Fibroblast of the aortic adventitia (primary cell): Measurements from ENCODE around the gene SPEM2. TPM values are rescaled to one million over a fixed set of nuclear protein-coding genes. Genes with fewer than 3 reads are reported as not detected.
A peak's percentile ranks its signal among the peaks of the same experiment; 100 is the strongest.

Source experiments
- DNase-seq: peaks from one replicate; pipeline ENCODE4 v3.0.0-alpha.2; 2010; ENCODE audit warnings: low read depth
- H3K4me3 ChIP-seq: 2 replicates; pipeline ENCODE4 v1.5.1; 2011; ENCODE audit warnings: low read depth, mild to moderate bottlenecking, control low read depth, low read length, moderate library complexity
- total RNA-seq: library from RNA; depleted of rRNA; stranded (reverse); fragments of >200 nt; gene quantifications from 2 replicates; pipeline ENCODE4 v1.2.3, GENCODE V29; 2012; ENCODE audit warnings: low replicate concordance
- TF ChIP-seq, protein P1 (sequence below): IDR thresholded peaks from 2 replicates; pipeline ENCODE4 v1.5.1; 2011; ENCODE audit warnings: mild to moderate bottlenecking, low read length, control low read depth, inconsistent platforms; ENCODE audit not compliant: insufficient read depth

Gene SPEM2
- total RNA-seq, result not detected in 2 replicates

DNA sequence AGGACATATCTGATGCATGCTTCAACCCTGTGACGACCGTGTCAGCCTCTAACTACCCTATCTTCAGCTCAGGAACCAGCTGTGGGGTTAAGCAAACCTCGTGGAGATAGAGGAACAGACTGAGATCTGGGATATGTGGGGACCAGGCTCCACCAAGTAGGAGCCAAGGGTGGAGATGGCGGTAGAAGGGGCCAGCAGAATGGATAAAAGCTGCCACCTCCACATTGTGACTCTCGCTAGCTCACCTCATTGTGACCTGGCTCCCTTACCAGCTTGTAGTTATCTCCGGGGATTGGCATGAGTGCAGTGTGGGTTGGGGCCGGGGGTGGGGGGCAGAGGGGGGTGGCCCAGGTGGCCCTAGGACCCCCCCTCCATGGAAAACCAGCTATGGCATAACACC is at the start of gene SPEM2:
SPEM2 (plus strand) TSS at position 301 of the 400 bp plus-strand sequence; CDS start at position 374, 73 bp downstream.
- H3K4me3 ChIP-seq, result no peak within 1 kb of the TSS
- TF ChIP-seq, protein P1, sequence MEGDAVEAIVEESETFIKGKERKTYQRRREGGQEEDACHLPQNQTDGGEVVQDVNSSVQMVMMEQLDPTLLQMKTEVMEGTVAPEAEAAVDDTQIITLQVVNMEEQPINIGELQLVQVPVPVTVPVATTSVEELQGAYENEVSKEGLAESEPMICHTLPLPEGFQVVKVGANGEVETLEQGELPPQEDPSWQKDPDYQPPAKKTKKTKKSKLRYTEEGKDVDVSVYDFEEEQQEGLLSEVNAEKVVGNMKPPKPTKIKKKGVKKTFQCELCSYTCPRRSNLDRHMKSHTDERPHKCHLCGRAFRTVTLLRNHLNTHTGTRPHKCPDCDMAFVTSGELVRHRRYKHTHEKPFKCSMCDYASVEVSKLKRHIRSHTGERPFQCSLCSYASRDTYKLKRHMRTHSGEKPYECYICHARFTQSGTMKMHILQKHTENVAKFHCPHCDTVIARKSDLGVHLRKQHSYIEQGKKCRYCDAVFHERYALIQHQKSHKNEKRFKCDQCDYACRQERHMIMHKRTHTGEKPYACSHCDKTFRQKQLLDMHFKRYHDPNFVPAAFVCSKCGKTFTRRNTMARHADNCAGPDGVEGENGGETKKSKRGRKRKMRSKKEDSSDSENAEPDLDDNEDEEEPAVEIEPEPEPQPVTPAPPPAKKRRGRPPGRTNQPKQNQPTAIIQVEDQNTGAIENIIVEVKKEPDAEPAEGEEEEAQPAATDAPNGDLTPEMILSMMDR, result no peak
- no peak for DNase-seq

DNA sequence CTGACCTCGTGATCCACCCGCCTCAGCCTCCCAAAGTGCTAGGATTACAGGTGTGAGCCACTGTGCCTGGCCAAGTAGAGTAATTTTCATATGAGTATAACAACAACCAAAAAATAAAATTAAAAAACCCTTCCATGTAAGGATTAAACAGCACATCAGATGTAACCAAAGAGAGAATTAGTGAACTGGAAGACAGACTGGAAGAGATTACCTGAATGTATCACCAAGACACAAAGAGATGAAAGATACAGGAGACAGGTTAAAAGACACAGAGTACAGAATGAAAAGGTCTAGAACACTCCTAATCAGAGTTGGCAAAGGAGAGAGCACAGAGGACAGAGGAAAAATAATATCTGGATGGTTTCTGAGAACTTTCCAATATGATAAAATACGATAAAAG is 46.3 kb upstream of the SPEM2 start:
- no peak overlapping the region for H3K4me3 ChIP-seq
- no peak for DNase-seq
- TF ChIP-seq, protein P1, result no peak

DNA sequence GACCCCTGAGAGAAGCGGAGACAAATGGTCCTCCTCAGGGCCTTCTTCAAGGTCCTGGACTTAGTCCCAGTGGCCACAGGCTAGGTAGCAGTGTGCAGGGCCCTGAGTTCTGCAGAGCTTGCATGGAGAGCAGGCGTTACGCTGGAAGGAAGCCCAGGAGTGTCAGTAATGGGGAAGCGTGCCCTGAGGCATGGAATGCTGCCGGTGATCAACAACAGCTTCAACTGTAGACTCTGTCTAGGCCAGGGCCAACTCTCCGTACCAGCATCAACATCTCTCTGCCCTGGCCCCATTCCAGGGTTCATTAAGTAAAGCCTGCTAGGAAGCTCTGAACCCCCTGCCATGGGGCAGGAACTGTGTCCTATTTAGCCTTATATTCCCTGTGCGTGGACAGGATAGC is 45.1 kb upstream of the SPEM2 start:
- TF ChIP-seq, protein P1, result no peak
- peak; percentile 74 for DNase-seq
- H3K4me3 ChIP-seq, result no peak overlapping the region

DNA sequence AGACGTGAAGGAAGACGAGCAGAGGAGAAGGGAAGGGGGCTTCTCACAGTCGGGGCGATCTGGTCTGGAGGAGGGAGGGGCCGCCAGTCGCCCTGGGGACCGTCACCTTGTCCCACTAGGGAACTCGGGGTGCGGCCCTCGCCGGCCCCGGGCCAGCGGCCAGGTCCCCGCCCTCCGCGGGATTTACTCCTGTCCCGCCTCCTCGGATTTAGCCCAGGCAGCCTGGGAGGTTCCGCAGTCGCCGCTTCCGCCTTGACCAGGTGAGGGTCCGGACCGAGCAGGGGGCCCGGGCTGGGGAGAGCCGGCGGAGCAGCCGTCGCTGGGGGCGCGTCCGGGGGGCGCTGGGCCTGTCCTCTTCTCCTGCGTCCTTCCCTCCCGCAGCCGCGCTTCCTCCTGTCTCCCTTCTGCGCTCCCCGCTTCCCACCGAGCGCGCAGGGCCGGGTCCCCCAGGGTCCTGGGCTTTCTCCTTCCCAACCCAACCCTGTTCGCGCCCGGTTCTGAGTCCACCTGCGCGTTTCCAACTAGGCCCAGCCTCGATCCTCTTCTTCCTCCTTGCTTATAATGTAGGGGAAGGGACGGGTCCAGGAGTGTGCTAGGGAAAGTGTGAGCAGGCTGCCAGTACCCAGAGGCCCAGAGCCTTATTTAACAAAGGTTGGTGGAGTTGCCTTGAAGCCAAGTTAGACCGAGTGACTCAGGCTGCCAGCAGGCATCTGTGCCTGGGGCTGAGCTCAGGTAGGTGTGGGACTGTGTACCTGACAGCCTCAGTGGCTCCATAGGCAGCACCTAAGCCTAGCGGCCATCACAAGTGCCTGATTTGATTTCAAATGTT is 44.3 kb upstream of the SPEM2 start, which contains the start of gene TNK1:
TNK1 (plus strand) TSS at position 235 of the 829 bp plus-strand sequence. CDS start 1,838 bp downstream, outside the sequence.
- peak within 1 kb of the TSS; percentile 25 for H3K4me3 ChIP-seq
- TF ChIP-seq, protein P1, result no peak
- DNase-seq, result no peak

DNA sequence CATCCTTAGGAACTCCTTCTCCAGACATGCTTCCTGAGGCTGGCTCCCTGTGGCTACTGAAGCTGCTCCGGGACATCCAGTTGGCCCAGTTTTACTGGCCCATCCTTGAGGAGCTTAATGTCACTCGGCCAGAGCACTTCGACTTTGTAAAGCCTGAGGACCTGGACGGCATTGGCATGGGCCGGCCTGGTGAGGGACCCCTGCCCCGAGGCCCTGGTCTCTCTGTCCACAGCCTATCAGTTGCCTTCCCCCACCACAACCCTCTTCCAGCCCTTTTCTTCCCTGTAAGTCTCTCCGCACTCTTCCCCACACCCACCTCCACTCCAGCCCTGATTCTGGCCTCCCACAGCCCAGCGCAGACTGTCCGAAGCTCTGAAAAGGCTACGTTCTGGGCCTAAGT is 42.5 kb upstream of the SPEM2 start:
- no peak overlapping the region for H3K4me3 ChIP-seq
- TF ChIP-seq, protein P1, result no peak
- no peak for DNase-seq

DNA sequence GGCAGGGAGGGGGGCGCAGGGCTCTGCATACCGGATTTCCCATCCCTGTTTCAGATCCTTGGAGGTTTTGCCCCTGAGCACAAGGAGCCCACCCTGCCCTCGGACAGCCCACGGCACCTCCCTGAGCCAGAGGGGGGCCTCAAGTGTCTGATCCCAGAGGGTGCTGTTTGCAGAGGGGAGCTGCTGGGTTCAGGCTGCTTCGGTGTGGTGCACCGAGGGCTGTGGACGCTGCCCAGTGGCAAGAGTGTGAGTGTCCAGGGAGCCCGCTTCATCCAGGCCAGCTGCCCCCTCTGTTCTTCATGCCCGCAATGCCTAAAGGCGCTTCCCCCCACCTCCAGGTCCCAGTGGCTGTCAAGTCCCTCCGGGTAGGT is 42.1 kb upstream of the SPEM2 start:
- TF ChIP-seq, protein P1, result no peak
- DNase-seq, result no peak
- no peak overlapping the region for H3K4me3 ChIP-seq
